Breast epithelium (tissue), 4 donors: ENCODE results near the gene PPP2R5B. TPM values are rescaled to one million over a fixed set of nuclear protein-coding genes. Genes with fewer than 3 reads are reported as not detected.
A peak's percentile ranks its signal among the peaks of the same experiment; 100 is the strongest.

Experiments
- DNase-seq, 2 donors: peaks; one replicate each; pipeline ENCODE4 v3.0.0-alpha.2; 2019; ENCODE audit warnings: low spot score in 2 of 2
- H3K27ac ChIP-seq, 2 donors: fragments of 200-600 bp; sonication (generic) in 1 of 2; one replicate each; pipeline ENCODE4 v1.5.1; 2016 to 2019; ENCODE audit warnings: mild to moderate bottlenecking in 1 of 2
- H3K27me3 ChIP-seq, 2 donors: fragments of 200-600 bp; sonication (generic) in 1 of 2; one replicate each; pipeline versions ENCODE4 v1.5.1 to v1.6.0; 2017 to 2019; ENCODE audit warnings: control low read depth in 1 of 2, mild to moderate bottlenecking in 1 of 2
- H3K36me3 ChIP-seq: fragments of 200-600 bp; one replicate; pipeline ENCODE4 v1.5.1; 2019
- H3K4me1 ChIP-seq, 2 donors: fragments of 200-600 bp; sonication (generic); one replicate each; pipeline ENCODE4 v1.5.1; 2016 to 2019; ENCODE audit warnings: control low read depth in 1 of 2
- H3K4me3 ChIP-seq, 3 donors: fragments of 200-600 bp; sonication (generic); 1 replicate in 2 of 3; 2 replicates in 1 of 3; pipeline ENCODE4 v1.5.1; 2016 to 2019; ENCODE audit warnings: mild to moderate bottlenecking in 3 of 3, moderate library complexity in 2 of 3
- H3K9me3 ChIP-seq, 2 donors: fragments of 200-600 bp; sonication (generic) in 1 of 2; one replicate each; pipeline ENCODE4 v1.5.1; 2016 to 2019; ENCODE audit warnings: control low read depth in 1 of 2
- POLR2A ChIP-seq: fragments of 450-650 bp; IDR thresholded peaks from one replicate; pipeline ENCODE4 v1.6.1; 2016; ENCODE audit warnings: antibody characterized with exemption, mild to moderate bottlenecking, moderate library complexity
- POLR2AphosphoS5 ChIP-seq, 3 donors: sonication (generic); formaldehyde crosslinking; IDR thresholded peaks; one replicate each; pipeline ENCODE4 v1.6.1; 2017; ENCODE audit warnings: antibody characterized with exemption in 3 of 3
- intact Hi-C: fragments of 100-400 bp; cut with DNase I; formaldehyde crosslinking; loops from one replicate; pipeline ENCODE4 v1.15.1; 2023; ENCODE audit warnings: low total_unique reads
- total RNA-seq, 3 donors: library from RNA; depleted of rRNA; stranded (reverse); fragments of >200 nt; gene quantifications; one replicate each; pipeline ENCODE4 v1.1.0, GENCODE V29; 2016
- TF ChIP-seq, protein P1 (sequence below), 3 donors: fragments of 450-650 bp; IDR thresholded peaks; one replicate each; pipeline ENCODE4 v1.5.1; 2016 to 2017; ENCODE audit warnings: antibody characterized with exemption in 3 of 3, mild to moderate bottlenecking in 3 of 3, moderate library complexity in 3 of 3

PPP2R5B gene
- 10 to 100 TPM; 12.8 to 14.0 (median 13.8) TPM for total RNA-seq

GRCh38 chr11:64923944-64924909, at the start of gene PPP2R5B:
TSS of gene PPP2R5B (plus strand) at chr11:64924689. CDS start at chr11:64925735, 1,046 bp downstream.
- Histone ChIP-seq H3K27me3 (no peaks in the 10 kb centered on the region), H3K9me3 (no peaks in the 10 kb centered on the region), H3K36me3 (no peaks in the 10 kb centered on the region), H3K4me3 (peak within 1 kb of the TSS; percentile 88 to 99 (median 95)), H3K27ac (peak within 1 kb of the TSS; percentile 93 to 96), H3K4me1 (peaks cover 0 to 7% of the 10 kb centered on the region in 2 donors)
- TF ChIP-seq POLR2A = peak; percentile 40
- TF ChIP-seq, protein P1, sequence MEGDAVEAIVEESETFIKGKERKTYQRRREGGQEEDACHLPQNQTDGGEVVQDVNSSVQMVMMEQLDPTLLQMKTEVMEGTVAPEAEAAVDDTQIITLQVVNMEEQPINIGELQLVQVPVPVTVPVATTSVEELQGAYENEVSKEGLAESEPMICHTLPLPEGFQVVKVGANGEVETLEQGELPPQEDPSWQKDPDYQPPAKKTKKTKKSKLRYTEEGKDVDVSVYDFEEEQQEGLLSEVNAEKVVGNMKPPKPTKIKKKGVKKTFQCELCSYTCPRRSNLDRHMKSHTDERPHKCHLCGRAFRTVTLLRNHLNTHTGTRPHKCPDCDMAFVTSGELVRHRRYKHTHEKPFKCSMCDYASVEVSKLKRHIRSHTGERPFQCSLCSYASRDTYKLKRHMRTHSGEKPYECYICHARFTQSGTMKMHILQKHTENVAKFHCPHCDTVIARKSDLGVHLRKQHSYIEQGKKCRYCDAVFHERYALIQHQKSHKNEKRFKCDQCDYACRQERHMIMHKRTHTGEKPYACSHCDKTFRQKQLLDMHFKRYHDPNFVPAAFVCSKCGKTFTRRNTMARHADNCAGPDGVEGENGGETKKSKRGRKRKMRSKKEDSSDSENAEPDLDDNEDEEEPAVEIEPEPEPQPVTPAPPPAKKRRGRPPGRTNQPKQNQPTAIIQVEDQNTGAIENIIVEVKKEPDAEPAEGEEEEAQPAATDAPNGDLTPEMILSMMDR (IDR thresholded peaks at IDR 0.05) = peak in 2 of 3 donors; percentile 7 to 19
- TF ChIP-seq POLR2AphosphoS5 (IDR thresholded peaks at IDR 0.05) = peak; percentile 73 to 87 (median 87)
- intact Hi-C loops = no loop called here
- DNase-seq = peak; percentile 87 to 95

DNA sequence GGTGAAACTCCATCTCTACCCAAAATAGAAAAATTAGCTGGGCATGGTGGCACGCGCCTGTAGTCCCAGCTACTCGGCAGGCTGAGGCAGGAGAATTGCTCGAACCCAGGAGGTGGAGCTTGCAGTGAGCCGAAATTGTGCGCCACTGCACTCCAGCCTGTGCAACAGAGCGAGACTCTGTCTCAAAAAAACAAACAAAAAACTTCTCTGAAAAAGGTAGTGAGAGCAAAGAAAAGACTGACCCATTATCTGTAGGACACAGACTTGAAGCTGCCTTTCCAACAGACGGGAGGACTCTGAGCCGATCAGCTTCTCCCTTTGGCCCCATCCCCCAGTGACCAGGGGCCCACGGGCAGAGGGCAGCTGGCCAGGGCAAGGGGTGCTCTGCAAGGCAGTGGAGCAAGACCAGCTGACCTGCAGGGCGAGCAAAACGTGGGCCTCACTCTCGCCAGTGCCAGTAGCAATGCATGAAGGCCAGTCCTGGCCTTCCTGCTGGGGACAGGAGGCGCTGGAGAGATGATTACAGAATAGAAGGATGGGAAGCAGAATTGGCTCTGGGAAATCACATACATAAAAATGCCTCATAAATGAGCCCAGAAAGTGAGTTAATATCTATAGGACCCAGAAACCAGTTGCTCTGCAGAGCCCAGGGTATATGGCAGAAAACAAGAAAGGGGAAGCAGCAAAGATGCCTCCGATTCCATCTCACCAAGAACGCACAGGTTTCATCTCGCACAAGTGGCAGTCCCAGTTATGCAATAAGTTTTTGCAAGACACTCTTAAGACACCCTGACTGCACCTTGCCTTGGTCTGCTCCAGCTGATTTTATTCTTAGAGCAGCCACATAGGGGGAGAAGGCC, 48.9 kb upstream of the PPP2R5B start:
- DNase-seq = no peak
- intact Hi-C loops = no loop called here
- peaks cover 19% of the 10 kb centered on the region in 2 donors for H3K4me1 ChIP-seq

GRCh38 chr11:64876229-64876750, 48.2 kb upstream of the PPP2R5B start:
- H3K9me3 ChIP-seq = no peaks in the 10 kb centered on the region
- peak overlapping the region; percentile 61 to 93 (median 79) for H3K4me3 ChIP-seq
- no peaks in the 10 kb centered on the region for H3K27me3 ChIP-seq
- intact Hi-C loops = no loop called here
- DNase-seq = no peak
- H3K36me3 ChIP-seq = no peaks in the 10 kb centered on the region
- peaks cover 19% of the 10 kb centered on the region in 2 donors for H3K4me1 ChIP-seq
- H3K27ac ChIP-seq = peak overlapping the region; percentile 96 to 99
- TF ChIP-seq POLR2A (no peak), POLR2AphosphoS5 (IDR thresholded peaks at IDR 0.05) (no peak)
- TF ChIP-seq, protein P1 (IDR thresholded peaks at IDR 0.05) = no peak

More for the DNA sequence above, 48.9 kb upstream of the PPP2R5B start:
- TF ChIP-seq, protein P1 (IDR thresholded peaks at IDR 0.05) = no peak
- TF ChIP-seq POLR2A (no peak), POLR2AphosphoS5 (IDR thresholded peaks at IDR 0.05) (no peak)
- Histone ChIP-seq H3K27me3 (no peaks in the 10 kb centered on the region), H3K9me3 (no peaks in the 10 kb centered on the region), H3K4me3 (peak overlapping the region; percentile 61 to 93 (median 79)), H3K27ac (peak overlapping the region; percentile 96 to 99), H3K36me3 (no peaks in the 10 kb centered on the region)

DNA sequence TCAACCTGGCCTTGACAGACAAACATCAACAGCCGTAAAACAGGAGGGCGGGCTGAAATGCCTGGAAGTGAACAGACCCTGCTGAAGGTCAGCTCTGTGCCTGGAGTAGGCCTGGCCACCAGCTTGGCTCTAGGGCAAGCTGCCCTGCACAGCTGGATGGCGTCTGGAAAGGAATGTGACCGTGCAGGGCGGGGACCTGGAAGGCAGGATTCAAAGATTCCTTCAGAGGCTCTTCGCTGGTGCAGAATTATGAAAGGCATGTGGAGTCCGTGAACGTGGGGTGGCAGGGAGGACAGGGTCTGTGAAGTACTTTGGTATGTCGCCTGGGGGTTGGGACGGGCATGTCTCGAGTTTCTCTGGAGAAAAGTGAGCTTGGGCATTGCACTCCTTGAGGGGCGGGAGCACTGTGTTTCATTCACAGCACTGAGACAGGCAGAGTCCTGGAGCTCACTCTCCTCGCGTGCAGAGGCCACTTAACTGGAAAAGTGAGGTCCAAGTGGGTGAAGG, 47.6 kb upstream of the PPP2R5B start:
- TF ChIP-seq, protein P1 (IDR thresholded peaks at IDR 0.05) = no peak
- TF ChIP-seq POLR2A (no peak), POLR2AphosphoS5 (IDR thresholded peaks at IDR 0.05) (peak in 2 of 3 donors; percentile 16 to 20)
- intact Hi-C loops = loop anchor here (1.0 kb wide), 1 partner anchor 33 kb away; the partner anchor contains the start of gene CDC42BPG
- no peaks in the 10 kb centered on the region for H3K9me3 ChIP-seq
- peak overlapping the region; percentile 96 to 99 for H3K27ac ChIP-seq
- peaks cover 19% of the 10 kb centered on the region in 2 donors for H3K4me1 ChIP-seq
- peak; percentile 69 to 75 for DNase-seq
- H3K4me3 ChIP-seq = peak overlapping the region; percentile 61 to 93 (median 79)
- H3K36me3 ChIP-seq = no peaks in the 10 kb centered on the region
- no peaks in the 10 kb centered on the region for H3K27me3 ChIP-seq
